ENCODE data around the gene GAB4.

Gene GAB4

DNA sequence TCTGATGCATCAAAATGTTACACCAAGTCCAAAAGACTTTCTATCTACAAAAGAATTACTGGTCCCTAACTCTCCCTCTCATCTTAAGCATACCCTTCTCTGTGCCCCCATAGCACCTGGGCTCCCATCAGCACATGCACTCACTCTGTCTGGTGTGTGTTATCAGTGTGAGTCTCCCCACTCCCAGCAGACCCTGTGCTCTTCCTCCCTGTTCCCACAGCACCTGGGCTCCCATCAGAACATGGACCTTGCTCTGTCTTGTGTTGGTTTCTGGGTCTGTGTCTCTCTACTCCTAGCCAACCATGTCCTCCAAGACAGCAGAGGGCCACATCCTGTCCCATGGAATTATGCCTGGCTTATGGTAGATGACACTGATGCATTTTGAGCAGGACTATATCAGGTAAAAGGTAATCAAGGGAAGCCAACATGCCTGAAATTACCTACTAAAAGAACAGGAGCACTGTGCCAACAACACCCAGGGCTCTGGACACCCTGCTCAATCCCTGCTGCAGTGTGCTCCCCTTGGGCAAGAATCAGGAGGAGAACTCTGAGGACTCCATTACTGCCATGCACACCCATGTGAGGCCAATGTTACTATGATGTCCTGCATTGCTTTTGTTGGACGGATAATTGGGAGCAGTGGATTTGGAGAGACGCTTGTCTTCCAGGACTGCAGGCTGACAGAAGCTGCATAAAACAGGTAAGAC, 34.3 kb downstream of the GAB4 start (continued):
- TF ChIP-seq, protein P1, sequence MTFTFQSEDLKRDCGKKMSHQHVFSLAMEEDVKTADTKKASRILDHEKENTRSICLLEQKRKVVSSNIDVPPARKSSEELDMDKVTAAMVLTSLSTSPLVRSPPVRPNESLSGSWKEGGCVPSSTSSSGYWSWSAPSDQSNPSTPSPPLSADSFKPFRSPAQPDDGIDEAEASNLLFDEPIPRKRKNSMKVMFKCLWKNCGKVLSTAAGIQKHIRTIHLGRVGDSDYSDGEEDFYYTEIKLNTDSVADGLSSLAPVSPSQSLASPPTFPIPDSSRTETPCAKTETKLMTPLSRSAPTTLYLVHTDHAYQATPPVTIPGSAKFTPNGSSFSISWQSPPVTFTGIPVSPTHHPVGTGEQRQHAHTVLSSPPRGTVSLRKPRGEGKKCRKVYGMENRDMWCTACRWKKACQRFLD (tag by site-specific recombination; IDR thresholded peaks at IDR 0.05) = no peak
- TF ChIP-seq ZNF132 (tag by site-specific recombination; IDR thresholded peaks at IDR 0.05; ENCODE audit: borderline replicate concordance) (no peak), TCF7L2 (IDR thresholded peaks at IDR 0.05; ENCODE audit: borderline replicate concordance, low read depth, low read length) (no peak), ZEB2 (tag by site-specific recombination; IDR thresholded peaks at IDR 0.05) (no peak), ZNF776 (tag by site-specific recombination; IDR thresholded peaks at IDR 0.05; ENCODE audit: borderline replicate concordance) (no peak), GLIS2 (tag by site-specific recombination; IDR thresholded peaks at IDR 0.05) (no peak), ZBTB7A (tag by site-specific recombination; IDR thresholded peaks at IDR 0.05; ENCODE audit: low read depth) (no peak), ZNF677 (tag by site-specific recombination; IDR thresholded peaks at IDR 0.05) (no peak)

DNA sequence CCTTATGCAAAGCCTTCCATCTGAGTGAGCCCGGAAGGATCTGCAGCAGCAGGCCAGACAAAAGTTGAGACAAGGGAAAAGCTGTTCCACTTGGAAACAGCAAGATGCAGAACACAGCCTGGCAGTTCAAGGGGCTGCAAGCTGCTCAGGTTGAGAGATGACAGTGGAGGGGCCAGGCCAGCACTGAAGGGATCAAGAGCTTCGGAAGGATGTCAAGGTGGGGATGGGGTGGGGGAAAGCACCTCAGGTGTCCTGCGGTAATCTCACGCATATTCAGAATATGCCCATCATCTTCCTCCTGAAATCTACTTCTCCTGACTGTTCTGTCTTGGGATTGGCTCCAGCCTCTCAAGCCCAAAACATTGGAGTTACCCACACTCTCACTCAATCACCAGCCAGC, 35.7 kb downstream of the GAB4 start:
- ChIA-PET CTCF (interaction anchor here (0.6 kb wide), 1 partner anchor 41 kb away, joined by 3 read pairs; no protein-coding TSS in a partner anchor), POLR2A (no interaction called here)
- Histone ChIP-seq H3K9me3 (ENCODE audit: control insufficient read depth, insufficient read depth, low read depth, low read length) (no peaks in the 10 kb centered on the region), H3K36me3 (ENCODE audit: control insufficient read depth in 2 of 2, insufficient read depth in 1 of 2, low read length in 2 of 2) (no peaks in the 10 kb centered on the region), H3K4me1 (ENCODE audit: control insufficient read depth, insufficient read depth, low read length) (no peaks in the 10 kb centered on the region), H3K27ac (ENCODE audit: extremely low read depth, low read depth, low read length) (no peak overlapping the region), H3K4me3 (ENCODE audit: low read depth, low read length) (no peak overlapping the region)
- TF ChIP-seq ZNF174 (tag by site-specific recombination; IDR thresholded peaks at IDR 0.05) (no peak), FEZF1 (tag by site-specific recombination; IDR thresholded peaks at IDR 0.05) (no peak)

DNA sequence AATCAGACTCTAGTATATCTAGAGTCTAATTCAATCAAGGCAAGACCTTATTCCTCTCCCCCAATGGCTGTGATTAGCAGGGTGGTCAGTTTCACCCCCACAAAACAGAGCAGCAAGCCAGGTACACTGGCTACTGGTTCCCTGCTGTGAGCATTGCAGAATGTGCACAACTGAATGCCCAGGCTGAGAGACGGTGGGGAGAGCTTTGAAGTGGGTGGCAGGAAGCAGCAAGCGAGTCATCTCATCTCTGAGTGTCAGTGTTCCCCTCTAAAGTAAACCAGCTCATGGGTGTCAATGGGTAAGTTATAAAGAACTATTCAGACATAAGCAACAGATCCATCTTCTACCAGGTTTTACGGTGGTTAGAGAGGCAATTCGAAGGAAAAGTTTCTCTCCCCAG, 37.6 kb downstream of the GAB4 start:
- Histone ChIP-seq H3K9me3 (ENCODE audit: control insufficient read depth, insufficient read depth, low read depth, low read length) (no peaks in the 10 kb centered on the region), H3K4me3 (ENCODE audit: low read depth, low read length) (no peak overlapping the region), H3K36me3 (ENCODE audit: control insufficient read depth in 2 of 2, insufficient read depth in 1 of 2, low read length in 2 of 2) (no peaks in the 10 kb centered on the region), H3K27ac (ENCODE audit: extremely low read depth, low read depth, low read length) (no peak overlapping the region), H3K4me1 (ENCODE audit: control insufficient read depth, insufficient read depth, low read length) (no peaks in the 10 kb centered on the region)
- CTCF ChIA-PET = interaction anchor here (0.9 kb wide), 2 partner anchors 9 to 80 kb away, joined by 3 to 4 read pairs; no protein-coding TSS in a partner anchor
- POLR2A ChIA-PET = no interaction called here
- no peak for TF ChIP-seq ZNF266 (tag by site-specific recombination; IDR thresholded peaks at IDR 0.05; ENCODE audit: low read depth)
- no peak for TF ChIP-seq ZNF76 (tag by site-specific recombination; IDR thresholded peaks at IDR 0.05; ENCODE audit: borderline replicate concordance, low read depth)
- TF ChIP-seq, protein P2, sequence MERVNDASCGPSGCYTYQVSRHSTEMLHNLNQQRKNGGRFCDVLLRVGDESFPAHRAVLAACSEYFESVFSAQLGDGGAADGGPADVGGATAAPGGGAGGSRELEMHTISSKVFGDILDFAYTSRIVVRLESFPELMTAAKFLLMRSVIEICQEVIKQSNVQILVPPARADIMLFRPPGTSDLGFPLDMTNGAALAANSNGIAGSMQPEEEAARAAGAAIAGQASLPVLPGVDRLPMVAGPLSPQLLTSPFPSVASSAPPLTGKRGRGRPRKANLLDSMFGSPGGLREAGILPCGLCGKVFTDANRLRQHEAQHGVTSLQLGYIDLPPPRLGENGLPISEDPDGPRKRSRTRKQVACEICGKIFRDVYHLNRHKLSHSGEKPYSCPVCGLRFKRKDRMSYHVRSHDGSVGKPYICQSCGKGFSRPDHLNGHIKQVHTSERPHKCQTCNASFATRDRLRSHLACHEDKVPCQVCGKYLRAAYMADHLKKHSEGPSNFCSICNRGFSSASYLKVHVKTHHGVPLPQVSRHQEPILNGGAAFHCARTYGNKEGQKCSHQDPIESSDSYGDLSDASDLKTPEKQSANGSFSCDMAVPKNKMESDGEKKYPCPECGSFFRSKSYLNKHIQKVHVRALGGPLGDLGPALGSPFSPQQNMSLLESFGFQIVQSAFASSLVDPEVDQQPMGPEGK (tag by site-specific recombination; IDR thresholded peaks at IDR 0.05) = no peak
- TF ChIP-seq ZNF792 (tag by site-specific recombination; IDR thresholded peaks at IDR 0.05) = no peak
- no peak for TF ChIP-seq ZNF830 (tag by site-specific recombination; IDR thresholded peaks at IDR 0.05; ENCODE audit: low read depth)
- no peak for TF ChIP-seq ZNF664 (tag by site-specific recombination; IDR thresholded peaks at IDR 0.05)
- TF ChIP-seq HOXC10 (CRISPR knock-in tag; IDR thresholded peaks at IDR 0.05) = no peak
- no peak for TF ChIP-seq ZNF776 (tag by site-specific recombination; IDR thresholded peaks at IDR 0.05; ENCODE audit: borderline replicate concordance)
- TF ChIP-seq ZNF16 (tag by site-specific recombination; IDR thresholded peaks at IDR 0.05; ENCODE audit: low read depth) = no peak
- TF ChIP-seq ZNF837 (tag by site-specific recombination; IDR thresholded peaks at IDR 0.05) = no peak
- TF ChIP-seq ZNF311 (tag by site-specific recombination; IDR thresholded peaks at IDR 0.05; ENCODE audit: borderline replicate concordance) = no peak
- no peak for TF ChIP-seq SCRT2 (tag by site-specific recombination; IDR thresholded peaks at IDR 0.05)
- no peak for TF ChIP-seq ZBTB21 (tag by site-specific recombination; IDR thresholded peaks at IDR 0.05)
- no peak for TF ChIP-seq ZNF48 (tag by site-specific recombination; IDR thresholded peaks at IDR 0.05)
- TF ChIP-seq ZNF514 (tag by site-specific recombination; IDR thresholded peaks at IDR 0.05) = no peak
- TF ChIP-seq, protein P3, sequence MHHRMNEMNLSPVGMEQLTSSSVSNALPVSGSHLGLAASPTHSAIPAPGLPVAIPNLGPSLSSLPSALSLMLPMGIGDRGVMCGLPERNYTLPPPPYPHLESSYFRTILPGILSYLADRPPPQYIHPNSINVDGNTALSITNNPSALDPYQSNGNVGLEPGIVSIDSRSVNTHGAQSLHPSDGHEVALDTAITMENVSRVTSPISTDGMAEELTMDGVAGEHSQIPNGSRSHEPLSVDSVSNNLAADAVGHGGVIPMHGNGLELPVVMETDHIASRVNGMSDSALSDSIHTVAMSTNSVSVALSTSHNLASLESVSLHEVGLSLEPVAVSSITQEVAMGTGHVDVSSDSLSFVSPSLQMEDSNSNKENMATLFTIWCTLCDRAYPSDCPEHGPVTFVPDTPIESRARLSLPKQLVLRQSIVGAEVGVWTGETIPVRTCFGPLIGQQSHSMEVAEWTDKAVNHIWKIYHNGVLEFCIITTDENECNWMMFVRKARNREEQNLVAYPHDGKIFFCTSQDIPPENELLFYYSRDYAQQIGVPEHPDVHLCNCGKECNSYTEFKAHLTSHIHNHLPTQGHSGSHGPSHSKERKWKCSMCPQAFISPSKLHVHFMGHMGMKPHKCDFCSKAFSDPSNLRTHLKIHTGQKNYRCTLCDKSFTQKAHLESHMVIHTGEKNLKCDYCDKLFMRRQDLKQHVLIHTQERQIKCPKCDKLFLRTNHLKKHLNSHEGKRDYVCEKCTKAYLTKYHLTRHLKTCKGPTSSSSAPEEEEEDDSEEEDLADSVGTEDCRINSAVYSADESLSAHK (tag by site-specific recombination; IDR thresholded peaks at IDR 0.05) = no peak
